Keratinocyte (primary cell): ENCODE data around the gene TDP2. TPM values are rescaled to one million over a fixed set of nuclear protein-coding genes. Genes with fewer than 3 reads are reported as not detected.

Experiments
- DNase-seq: peaks from one replicate; pipeline ENCODE4 v3.0.0-alpha.2; 2011; ENCODE audit warnings: low read depth, missing footprints, low spot score
- FAIRE-seq: peaks from 2 replicates; lab custom pipeline; 2011; peaks lifted over from hg19 to GRCh38; lab: Jason Lieb, UNC
- H2AFZ ChIP-seq: 2 replicates; pipeline ENCODE4 v1.6.0; 2012; ENCODE audit warnings: low read length, control low read depth, inconsistent platforms; ENCODE audit not compliant: control insufficient read depth
- H3K27ac ChIP-seq: 2 replicates; pipeline ENCODE4 v1.5.1; 2011; ENCODE audit warnings: low read length; ENCODE audit not compliant: control insufficient read depth, insufficient read depth
- H3K27me3 ChIP-seq: 3 replicates; pipeline ENCODE4 v1.6.0; 2011; ENCODE audit warnings: low read length; ENCODE audit not compliant: control insufficient read depth, insufficient read depth; ENCODE audit errors: extremely low read depth
- H3K36me3 ChIP-seq, 2 experiments: 2 replicates in 1 of 2; 3 replicates in 1 of 2; pipeline ENCODE4 v1.5.1; 2011; ENCODE audit warnings: low read length in 2 of 2, mild to moderate bottlenecking in 1 of 2; ENCODE audit not compliant: control insufficient read depth in 2 of 2, insufficient read depth in 2 of 2; ENCODE audit errors: extremely low read depth in 1 of 2
- H3K4me1 ChIP-seq: 3 replicates; pipeline ENCODE4 v1.5.1; 2011; ENCODE audit warnings: low read length; ENCODE audit not compliant: control insufficient read depth, insufficient read depth; ENCODE audit errors: extremely low read depth
- H3K4me2 ChIP-seq: 3 replicates; pipeline ENCODE4 v1.6.0; 2011; ENCODE audit warnings: low read depth, low read length; ENCODE audit not compliant: control insufficient read depth, insufficient read depth; ENCODE audit errors: extremely low read depth
- H3K4me3 ChIP-seq, 3 experiments: fragments of 200-600 bp in 1 of 3; sonication (generic) in 1 of 3; 2 replicates in 2 of 3; 3 replicates in 1 of 3; pipeline ENCODE4 v1.5.1; 2011 to 2016; ENCODE audit warnings: low read length in 3 of 3, mild to moderate bottlenecking in 3 of 3, control low read depth in 2 of 3, inconsistent platforms in 1 of 3, low read depth in 1 of 3, mixed read lengths in 1 of 3, mixed run types in 1 of 3, moderate library complexity in 1 of 3; ENCODE audit not compliant: control insufficient read depth in 2 of 3, insufficient read depth in 2 of 3; ENCODE audit errors: extremely low read depth in 1 of 3
- H3K79me2 ChIP-seq: 2 replicates; pipeline ENCODE4 v1.6.0; 2012; ENCODE audit warnings: low read length; ENCODE audit not compliant: control insufficient read depth, insufficient read depth
- H3K9ac ChIP-seq: 3 replicates; pipeline ENCODE4 v1.6.0; 2011; ENCODE audit warnings: low read length; ENCODE audit not compliant: control insufficient read depth, insufficient read depth; ENCODE audit errors: extremely low read depth
- H3K9me1 ChIP-seq: 3 replicates; pipeline ENCODE4 v1.6.0; 2011; ENCODE audit warnings: low read length; ENCODE audit not compliant: control insufficient read depth, insufficient read depth; ENCODE audit errors: extremely low read depth
- H3K9me3 ChIP-seq: 2 replicates; pipeline ENCODE4 v1.5.1; 2012; ENCODE audit warnings: low read depth, low read length; ENCODE audit not compliant: control insufficient read depth
- H4K20me1 ChIP-seq: 3 replicates; pipeline ENCODE4 v1.6.0; 2011; ENCODE audit warnings: low read length; ENCODE audit not compliant: control insufficient read depth, insufficient read depth; ENCODE audit errors: extremely low read depth
- CTCF ChIP-seq, 3 experiments: IDR thresholded peaks in 1 of 3; conservative IDR thresholded peaks in 1 of 3; optimal IDR thresholded peaks in 1 of 3; 2 replicates in 2 of 3; 3 replicates in 1 of 3; pipeline versions ENCODE3 to v1.5.1; 2011; ENCODE audit warnings: low read length in 3 of 3, mild to moderate bottlenecking in 3 of 3, moderate library complexity in 2 of 3, control low read depth in 1 of 3, inconsistent platforms in 1 of 3; ENCODE audit not compliant: insufficient read depth in 2 of 3; ENCODE audit errors: extremely low read depth in 1 of 3
- EZH2 ChIP-seq: IDR thresholded peaks from one replicate; pipeline ENCODE4 v1.6.1; 2012; ENCODE audit warnings: inconsistent platforms, mild to moderate bottlenecking, low read length, moderate library complexity
- dilution Hi-C: fragments of 300-500 bp; cut with MboI; formaldehyde crosslinking; loops from one replicate; pipeline ENCODE4 v1.7.0; 2020; ENCODE audit warnings: low sequenced_read_pairs; ENCODE audit not compliant: extremely low pct_ligation_motif_present
- polyA plus RNA-seq, 5 experiments: library from polyadenylated mRNA; depleted of rRNA in 3 of 5; stranded (reverse) in 3 of 5; stranded (forward) in 1 of 5; unstranded in 1 of 5; fragments of >200 nt; gene quantifications; 1 replicate in 1 of 5; 2 replicates in 3 of 5; 3 replicates in 1 of 5; pipeline versions ENCODE4 v1.2.1 to v1.2.3, GENCODE V29; 2011 to 2012; ENCODE audit warnings: missing spikeins in 2 of 5, low read depth in 1 of 5, low replicate concordance in 1 of 5

TDP2 gene
- polyA plus RNA-seq, 1 donor (not counting 4 experiments of a cell fraction or from before 2014, with no cell fraction given), result 39.8 TPM

- no peak for DNase-seq
- Histone ChIP-seq H3K27me3 (no peaks in the 10 kb centered on the region), H3K79me2 (peaks cover 41% of the 10 kb centered on the region)
Observed at GRCh38 chr6:24667378-24667803, 692 bp upstream of the TDP2 start.

GRCh38 chr6:24666097-24666640 is 530 bp downstream of the TDP2 start:
- no peaks in the 10 kb centered on the region for H3K9me1 ChIP-seq
- H3K27ac ChIP-seq, result peak overlapping the region; percentile 80
- H3K27me3 ChIP-seq, result no peaks in the 10 kb centered on the region
- H3K4me1 ChIP-seq, result peaks cover 16% of the 10 kb centered on the region
- TF ChIP-seq EZH2 (no peak), CTCF (optimal IDR thresholded peaks at IDR 0.05 in 1 of 3, IDR thresholded peaks at IDR 0.05 in 1 of 3, conservative IDR thresholded peaks at IDR 0.05 in 1 of 3; ENCODE audit: extremely low read depth in 1 of 3, insufficient read depth in 2 of 3, low read length in 3 of 3) (no peak)
- peak overlapping the region; percentile 92 for H3K4me2 ChIP-seq
- peaks cover 10 to 12% of the 10 kb centered on the region in 2 experiments for H3K36me3 ChIP-seq
- dilution Hi-C loops, result no loop called here
- H3K79me2 ChIP-seq, result peaks cover 41% of the 10 kb centered on the region
- H3K9me3 ChIP-seq, result no peaks in the 10 kb centered on the region
- no peaks in the 10 kb centered on the region for H4K20me1 ChIP-seq
- peak overlapping the region; percentile 91 for H3K9ac ChIP-seq
- FAIRE-seq (no peak), DNase-seq (no peak)
- H2AFZ ChIP-seq, result peak overlapping the region; percentile 97
- H3K4me3 ChIP-seq, result peak overlapping the region; percentile 60 to 100 (median 99)

More at GRCh38 chr6:24667378-24667803, 692 bp upstream of the TDP2 start:
- Histone ChIP-seq H4K20me1 (no peaks in the 10 kb centered on the region), H3K9ac (peak overlapping the region; percentile 91), H3K4me2 (peak overlapping the region; percentile 80), H3K27ac (peak overlapping the region; percentile 95), H3K4me1 (peaks cover 16% of the 10 kb centered on the region), H3K9me3 (no peaks in the 10 kb centered on the region), H3K9me1 (no peaks in the 10 kb centered on the region), H3K4me3 (peak overlapping the region; percentile 60 to 100 (median 99)), H3K36me3 (peaks cover 7 to 10% of the 10 kb centered on the region in 2 experiments), H2AFZ (peak overlapping the region; percentile 99)
- no peak for FAIRE-seq
- dilution Hi-C loops, result no loop called here
- TF ChIP-seq EZH2 (no peak), CTCF (optimal IDR thresholded peaks at IDR 0.05 in 1 of 3, IDR thresholded peaks at IDR 0.05 in 1 of 3, conservative IDR thresholded peaks at IDR 0.05 in 1 of 3; ENCODE audit: extremely low read depth in 1 of 3, insufficient read depth in 2 of 3, low read length in 3 of 3) (no peak)
